HG03159 (cell line): ENCODE results near the gene OGFOD1.
"Not testable (repeated sequence)": the region's sequence is repeated elsewhere in the genome, so short reads cannot be mapped to it uniquely, and the experiment has no call there.

Source experiments
- ATAC-seq: cut with Tn5 transposase; IDR thresholded peaks from one replicate; pipeline ENCODE4 v1.9.1; 2021; ENCODE audit warnings: mild to moderate bottlenecking, moderate library complexity; ENCODE audit not compliant: unreplicated experiment

Gene OGFOD1

DNA sequence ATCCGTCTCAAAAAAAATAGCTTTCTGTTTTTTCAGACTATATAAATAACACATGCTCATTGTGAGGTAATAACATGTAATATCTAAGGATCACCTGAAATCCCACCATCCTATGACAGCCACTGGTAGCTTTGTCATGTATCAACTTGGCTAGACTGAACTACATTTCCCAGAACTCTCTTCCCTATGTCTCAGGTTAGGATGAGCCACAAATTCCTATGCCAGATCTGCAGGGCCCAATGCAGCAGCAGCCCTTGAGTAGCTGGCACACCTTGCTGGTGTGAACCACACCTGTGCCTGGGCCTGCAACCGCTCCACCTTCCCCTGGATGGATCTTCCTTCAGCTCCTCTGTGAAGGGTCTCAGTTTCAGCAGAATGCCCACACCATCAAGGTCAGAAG, 28.1 kb downstream of the OGFOD1 start:
- no peak for ATAC-seq

DNA sequence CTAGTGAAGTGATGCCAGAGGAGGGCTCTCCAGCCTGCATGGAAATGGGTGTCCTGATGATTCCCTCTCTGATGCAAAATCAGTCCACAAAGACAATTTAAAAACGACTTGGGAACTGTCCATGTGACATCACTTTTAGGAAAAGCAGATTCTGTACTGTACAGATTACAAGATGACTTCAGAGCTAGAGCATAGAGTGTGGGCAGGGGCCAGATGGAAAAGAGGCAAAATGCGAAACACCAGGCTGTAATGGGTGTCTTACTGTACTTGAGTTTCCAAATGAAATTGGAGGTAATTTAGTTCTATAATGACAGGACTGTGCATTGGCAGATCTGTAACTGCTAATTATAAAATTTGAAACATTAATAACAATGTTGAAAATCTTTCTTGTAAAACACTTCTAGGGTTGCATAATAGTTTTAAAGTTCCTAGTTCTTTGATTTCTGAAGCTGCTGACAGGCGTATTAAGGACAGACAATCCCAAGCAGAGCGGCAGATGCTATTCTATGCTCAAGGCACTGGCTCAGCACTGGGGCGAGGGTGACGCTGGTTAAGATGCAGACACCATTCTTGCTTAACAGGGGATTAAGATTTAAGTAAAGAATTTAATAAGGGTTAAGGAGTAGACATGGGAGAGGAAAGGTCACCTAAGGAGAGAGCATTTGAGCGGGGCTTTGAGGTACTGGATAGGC, 29.6 kb downstream of the OGFOD1 start:
- ATAC-seq, result no peak

DNA sequence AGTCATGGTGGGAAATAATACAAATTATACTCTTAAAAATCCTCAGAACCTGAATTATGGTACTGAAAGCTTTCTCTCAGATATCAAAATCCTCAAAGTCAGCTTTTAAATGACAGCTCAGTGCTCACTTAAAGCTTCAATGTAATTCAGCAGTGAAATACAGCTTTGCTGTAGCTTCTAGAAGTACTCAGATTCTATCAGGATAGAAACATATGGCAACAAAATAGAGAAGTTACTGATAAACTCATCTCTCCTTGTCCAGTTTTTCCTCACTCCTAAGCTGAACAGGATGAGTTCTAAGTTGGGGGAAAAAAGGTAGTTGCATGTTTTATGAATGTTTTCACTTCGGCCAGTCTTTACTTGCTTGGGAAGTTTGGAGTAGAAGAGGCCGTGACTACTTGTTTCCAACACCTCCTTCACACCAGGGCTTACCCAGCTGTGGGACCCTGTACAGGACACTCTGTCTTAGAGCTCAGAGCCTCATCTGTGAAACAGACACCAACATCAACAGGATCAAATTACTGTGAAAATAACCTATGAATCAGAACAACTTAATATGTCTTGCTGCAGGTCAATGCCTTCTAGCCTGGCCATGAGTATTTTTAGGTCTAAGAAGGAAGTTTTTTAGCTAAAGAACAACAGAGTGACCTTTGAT, 30.2 kb downstream of the OGFOD1 start:
- no peak for ATAC-seq

DNA sequence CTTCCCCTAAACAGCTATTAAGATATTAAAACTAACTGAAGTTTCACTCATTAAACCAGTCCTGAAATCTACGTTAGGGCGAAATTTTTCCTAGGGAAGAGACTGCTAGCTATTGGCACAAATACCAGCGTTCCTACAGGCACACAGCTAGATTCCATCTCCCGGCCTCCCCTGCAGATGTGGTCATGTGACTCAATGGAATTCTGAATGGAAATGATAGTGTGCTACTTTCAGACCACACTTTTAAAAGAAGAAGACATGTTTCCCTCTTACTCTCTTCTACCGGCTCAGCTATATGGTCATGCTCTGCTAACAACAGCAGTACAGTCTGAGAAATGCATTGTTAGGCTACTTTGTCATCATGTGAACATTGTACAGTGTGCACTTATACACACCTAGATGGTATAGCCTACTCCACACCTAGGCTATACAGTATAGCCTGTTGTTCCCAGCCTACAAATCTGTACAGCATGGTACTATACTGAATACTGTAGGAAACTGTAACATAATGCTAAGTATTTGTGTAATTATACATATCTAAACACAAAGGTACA, 31.4 kb downstream of the OGFOD1 start:
- ATAC-seq, result no peak

DNA sequence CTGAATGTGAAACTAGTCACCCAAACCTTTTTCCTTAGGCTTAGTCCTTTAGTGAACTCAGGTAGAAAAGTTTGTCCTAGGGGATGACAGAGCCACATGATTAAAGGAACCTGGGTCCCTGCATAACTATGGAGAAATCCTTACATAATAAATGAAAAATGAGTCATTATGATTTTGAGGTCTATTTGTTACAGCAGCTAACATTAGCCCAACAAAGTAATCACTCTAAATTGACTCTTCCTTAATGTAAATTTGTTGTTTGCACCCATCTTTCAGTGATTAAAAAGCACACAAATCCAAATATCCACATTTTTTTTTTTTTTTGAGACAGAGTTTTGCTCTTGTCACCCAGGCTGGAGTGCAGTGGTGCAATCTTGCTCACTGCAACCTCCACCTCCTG, 32.0 kb downstream of the OGFOD1 start:
- no peak for ATAC-seq

DNA sequence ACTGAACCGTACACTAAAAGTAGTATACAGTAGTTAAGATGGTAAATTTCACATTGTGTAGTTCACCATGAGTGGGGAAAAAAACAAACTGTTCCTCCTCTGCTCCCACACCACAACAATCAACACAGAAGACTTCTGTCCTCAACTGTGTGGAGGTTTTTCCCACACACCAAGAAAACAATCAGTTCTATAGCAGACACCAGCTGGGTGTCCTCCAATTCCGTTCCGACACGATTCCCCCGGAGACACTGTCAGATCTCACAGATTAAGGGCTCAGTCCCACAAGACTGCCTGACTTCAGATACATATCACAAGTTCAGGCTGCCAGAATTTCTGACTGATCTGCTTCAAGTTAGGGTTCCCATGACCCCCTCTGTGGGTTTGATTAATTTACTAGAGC, 36.7 kb downstream of the OGFOD1 start:
- no peak for ATAC-seq

DNA sequence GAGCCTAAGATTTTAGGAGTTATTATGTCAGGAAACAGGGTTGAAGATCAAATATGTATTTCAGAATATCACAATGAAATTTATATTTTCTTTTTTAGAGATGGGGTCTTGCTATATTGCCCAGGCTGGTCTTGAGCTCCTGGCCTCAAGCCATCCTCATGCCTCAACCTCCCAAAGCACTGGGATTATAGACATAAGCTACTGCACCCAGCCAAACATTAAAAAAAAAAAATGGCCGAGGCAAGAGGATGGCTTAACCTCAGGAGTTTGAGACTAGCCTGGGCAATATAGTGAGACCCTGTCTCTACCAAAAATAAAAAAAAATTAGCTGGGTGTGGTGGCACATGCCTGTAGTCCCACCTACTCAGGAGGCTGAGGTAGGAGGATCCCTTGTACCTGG, 37.5 kb downstream of the OGFOD1 start:
- not testable (repeated sequence) for ATAC-seq

DNA sequence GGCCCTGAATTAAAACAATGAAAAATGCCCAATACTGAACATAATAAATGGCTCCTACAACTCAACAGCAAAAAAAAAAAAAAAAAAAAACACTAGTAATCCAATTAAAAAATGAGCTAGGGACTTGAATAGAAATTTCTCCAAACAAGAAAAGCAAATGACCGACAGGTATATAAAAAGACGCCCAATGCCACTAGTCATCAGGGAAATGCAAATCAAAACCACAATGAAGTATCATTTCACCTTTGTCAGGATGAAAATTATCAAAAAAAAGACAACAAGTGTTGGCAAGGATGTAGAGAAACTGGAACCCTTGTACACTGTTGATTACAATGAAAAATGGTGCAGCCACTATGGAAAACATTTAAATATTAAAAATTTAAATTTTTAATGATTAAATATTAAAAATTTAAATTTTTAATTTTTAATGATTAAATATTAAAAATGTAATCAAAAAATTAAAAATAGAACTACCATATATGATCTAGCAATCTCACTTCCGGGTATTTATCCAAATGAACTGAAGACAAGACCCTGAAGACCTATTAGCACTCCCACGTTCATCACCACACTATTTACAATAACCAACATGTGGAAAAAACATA, 40.4 kb downstream of the OGFOD1 start:
- ATAC-seq, result no peak

DNA sequence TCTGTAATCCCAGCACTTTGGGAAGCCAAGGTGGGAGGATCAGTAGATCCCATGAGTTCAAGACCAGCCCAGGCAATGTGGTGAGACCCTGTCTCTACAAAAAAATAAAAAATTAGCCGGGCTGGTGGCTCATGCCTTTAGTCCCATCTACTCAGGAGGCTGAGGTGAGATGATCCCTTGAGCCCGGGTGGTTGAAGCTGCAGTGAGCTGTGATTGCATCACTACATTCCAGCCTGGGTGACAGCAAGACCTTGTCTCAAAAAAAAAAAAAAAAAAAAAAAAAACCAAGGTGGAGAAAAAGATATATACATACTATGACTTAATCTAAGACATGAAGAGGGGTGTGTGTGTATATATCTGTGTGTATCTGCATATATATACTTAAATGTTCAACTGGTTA, 41.8 kb downstream of the OGFOD1 start:
- no peak for ATAC-seq

DNA sequence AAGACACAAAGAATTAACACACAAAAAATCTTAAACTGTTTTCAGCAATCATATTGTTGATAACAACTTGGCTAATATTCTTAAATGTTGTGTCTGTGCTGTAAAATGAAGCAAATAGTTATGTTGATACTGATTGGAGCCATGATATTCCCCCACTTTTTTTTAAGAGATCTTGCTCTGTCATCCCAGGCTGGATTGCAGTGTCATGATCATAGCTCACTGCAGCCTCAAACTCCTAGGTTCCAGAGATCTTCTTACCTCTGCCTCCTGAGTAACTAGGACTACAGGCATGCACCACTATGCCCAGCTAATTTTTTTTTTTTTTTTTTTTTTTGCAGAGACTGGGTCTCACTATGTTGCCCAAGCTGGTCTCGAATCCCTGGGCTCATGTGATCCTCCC, 42.5 kb downstream of the OGFOD1 start:
- no peak for ATAC-seq

DNA sequence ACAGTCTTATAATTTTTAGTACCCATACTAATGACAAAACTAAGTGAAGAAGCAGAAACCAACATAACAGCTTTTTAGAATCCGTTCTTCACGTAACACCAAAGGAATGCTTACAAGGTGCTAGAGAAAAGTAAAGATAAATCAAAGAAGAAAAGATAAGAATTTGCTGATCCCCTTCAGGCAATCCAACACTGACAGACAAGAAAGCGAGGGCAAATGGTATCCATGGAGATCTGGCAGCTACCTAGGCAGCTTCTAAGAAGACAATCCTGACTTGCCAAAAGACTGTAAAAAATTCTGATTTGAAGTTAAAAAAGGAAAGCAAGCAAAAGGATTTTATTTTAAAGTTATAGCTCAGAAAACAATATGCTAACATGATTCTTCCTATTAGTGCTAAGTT, 53.8 kb downstream of the OGFOD1 start:
- ATAC-seq, result no peak

DNA sequence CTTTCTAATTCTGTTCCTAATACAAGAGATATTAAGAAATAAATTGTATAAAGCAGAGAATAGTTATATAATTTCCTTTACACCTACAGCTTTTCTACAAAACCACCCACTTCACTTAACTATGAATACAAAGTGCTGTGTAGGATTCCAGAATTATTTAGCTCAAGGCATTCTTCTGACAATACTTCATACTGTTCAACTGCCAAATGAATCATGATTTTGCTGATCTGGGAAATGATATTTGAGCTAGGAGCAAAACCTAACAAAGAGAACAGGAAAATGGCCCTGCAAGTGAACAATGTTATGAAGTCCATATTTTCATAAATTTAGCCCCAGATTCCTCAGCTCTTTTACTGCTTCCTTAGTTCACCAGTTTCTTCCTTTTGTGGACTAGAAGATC, 55.6 kb downstream of the OGFOD1 start:
- ATAC-seq, result no peak

DNA sequence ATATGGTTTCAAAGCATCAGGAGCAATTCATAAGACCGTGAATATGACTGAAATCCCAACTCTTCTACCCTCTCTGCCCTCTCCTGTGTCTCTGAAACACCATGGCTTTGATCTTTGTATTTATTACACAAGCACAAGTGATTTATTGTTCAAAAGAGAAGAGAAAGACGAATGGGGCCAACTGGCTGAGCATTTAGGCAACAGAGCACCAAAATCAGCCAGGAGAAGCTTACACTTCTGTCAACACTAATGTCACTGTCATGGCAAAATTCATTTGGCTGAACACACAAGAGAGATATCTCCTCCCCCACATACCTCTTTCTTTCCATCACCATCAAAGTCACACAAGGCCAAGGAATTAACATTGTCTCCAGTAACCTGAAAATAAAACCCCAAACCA, 59.2 kb downstream of the OGFOD1 start:
- ATAC-seq, result no peak

DNA sequence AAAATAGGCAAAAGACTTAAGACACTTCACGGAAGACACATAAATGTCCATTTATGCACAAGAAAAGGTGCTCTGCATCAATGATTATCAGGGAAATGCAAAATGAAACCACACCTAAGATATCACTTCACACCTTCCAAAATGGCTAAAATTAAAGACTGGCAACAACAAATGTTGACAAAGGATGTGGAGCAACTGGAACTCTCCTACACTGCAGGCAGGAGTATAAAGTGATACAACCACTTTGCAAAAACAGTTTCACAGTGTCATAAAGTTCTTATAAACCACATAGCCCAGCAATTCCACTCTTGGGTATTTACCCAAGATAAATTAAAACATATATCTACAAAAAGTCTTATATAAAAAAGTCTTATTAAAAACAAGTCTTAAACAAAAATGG, 60.7 kb downstream of the OGFOD1 start:
- no peak for ATAC-seq

DNA sequence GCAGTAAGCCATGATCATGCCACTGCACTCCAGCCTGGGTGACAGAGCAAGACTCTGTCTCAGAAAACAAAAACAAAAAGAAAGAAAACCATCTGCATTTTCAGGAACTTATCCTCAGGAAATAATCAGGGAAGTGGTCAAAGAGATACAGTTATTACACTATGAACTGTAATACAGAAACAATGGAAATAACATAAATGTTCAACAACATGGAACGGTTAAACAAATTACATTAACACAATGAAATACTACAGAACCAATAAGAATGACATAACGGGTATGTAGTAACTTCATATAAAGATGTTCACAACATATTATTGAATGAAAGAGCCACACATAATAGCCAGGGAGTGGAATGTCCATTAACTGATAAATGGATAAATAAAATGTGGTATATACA, 61.7 kb downstream of the OGFOD1 start:
- ATAC-seq, result no peak

DNA sequence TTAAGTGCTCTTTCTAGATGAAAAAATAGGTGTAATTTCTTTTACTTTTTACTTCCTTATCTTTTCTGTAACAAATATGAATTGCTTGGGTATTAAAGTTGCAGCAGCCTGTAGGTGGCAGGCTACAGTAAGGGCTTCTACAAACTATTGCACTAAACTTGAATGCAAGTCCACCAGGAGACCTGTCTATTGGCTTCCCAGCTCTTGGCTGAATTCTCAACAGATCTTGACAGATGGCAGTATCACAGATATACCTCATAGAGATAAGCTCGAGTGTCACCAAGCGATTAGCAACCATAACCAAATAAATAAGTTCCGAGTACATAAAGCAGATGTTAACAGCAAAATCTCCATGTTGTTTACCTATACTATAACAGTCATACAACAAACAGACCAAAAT, 62.6 kb downstream of the OGFOD1 start:
- ATAC-seq, result no peak

DNA sequence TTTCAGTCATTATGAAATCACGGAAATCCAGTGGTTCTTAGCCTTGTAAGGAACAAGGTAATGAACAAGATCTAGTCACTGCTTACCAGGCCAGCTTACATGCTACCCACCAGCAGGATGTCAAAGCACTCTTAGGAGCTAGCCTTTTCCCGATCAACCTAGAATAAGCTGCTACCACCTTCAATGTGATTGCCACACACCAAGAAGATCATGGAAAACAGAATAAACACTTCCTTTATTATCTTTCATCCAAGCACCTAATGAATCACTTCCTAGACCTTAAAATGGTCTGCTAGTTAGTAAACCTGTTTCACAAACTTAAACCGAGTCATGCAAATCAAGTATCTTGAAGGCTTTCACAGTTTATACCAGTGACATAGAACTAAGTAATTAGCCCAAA, 63.5 kb downstream of the OGFOD1 start:
- ATAC-seq, result no peak

DNA sequence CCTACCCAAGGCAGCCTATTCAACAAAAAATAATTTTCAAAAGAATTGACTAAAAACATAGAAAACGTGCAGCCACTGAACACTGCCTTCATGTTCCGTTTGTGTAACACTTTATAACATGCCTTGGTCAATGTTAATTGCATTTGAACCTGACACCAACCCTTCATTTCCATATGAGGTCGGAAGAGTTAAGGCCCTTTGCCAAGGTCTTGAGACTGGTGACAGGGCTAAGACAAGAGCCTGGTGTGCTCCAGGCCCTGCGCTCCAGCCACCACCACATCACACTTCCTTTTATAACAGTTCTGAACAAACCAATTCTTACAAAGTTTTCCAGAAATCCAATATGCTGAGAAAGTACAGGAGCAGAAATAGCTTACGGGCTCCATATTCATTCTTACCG, 64.3 kb downstream of the OGFOD1 start:
- no peak for ATAC-seq

DNA sequence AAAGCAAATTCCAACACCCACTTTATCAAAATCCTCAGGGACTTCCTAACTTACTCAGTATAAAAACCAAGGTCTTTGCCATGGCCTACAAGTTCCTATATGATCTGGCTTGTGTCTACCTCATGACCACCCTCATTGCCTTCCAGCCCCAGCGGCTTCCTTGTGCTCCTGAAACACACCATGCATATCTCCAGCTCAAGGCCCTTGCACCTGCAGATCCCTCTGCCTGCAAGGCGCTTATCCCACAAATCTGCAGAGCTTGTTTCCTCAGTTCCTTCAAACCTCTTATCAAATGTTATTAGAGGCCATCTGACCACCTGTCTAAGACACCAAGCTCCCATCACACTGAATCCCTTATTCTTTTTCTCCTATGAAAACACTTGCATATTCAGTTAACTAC, 65.9 kb downstream of the OGFOD1 start:
- no peak for ATAC-seq

DNA sequence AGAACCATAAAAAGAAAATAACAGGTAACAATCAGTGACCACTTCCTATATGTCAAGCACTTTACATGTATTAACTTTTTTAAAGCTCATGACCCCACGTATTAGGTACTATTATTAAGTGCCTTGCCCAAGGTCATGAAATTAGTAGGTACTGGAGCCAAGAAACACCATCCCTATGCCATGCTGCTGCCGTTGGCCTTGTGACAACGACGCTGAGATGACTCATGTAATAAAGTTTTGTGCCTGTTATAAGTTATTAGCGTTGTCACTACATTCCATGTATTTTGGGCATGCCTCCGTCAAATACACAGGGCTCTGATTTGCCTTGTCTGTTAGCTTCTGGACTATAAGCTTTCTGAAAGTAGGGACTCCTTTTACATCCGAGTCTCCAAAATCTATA, 67.1 kb downstream of the OGFOD1 start:
- ATAC-seq, result no peak

DNA sequence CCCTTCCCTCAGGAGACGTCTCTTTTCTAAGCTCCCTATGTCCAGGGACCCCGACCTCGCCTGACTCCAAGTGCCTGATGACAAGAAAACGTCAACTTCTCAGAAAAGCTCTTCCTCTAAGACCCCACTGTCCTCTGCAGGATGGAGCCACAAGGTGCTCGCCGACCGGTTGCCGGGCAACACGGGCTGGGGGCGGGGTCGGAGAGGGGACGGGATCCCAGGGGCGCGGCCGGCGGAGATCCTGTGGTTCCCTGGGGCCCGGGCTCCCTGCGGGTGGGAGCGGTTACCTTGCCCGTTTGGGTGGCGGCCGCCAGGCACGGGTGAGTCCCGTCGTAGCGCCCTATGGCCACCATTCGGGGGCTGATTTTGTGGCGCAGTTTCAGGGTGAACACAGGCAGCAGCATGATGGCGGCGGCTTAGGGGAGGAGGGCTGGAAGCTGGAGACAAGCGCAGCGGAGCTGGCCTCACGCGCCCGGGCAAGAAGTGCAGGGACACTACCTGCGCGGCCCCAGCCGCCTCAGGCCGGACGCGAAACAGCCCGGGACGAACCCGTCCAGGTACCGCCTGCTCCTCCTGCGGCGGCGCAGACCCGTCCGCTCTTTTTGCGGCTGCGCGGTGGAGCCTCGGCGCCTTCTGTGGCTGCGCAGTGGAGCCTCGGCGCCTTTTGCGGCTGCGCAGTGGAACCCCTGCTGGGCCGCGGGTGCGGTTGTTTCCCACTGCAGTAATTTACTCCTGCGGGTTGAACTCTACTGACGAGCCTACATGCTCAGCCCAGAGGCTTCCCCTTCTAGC, 68.3 kb downstream of the OGFOD1 start, which contains the start of gene BBS2:
Gene BBS2, minus strand, starts transcription at position 566 of the 792 bp plus-strand sequence. Its CDS starts 162 bp downstream, at position 404.
- peak; percentile 78 for ATAC-seq
